CD14-positive monocyte (primary cell): ENCODE data around the gene TAF6. TPM values are rescaled to one million over a fixed set of nuclear protein-coding genes. Genes with fewer than 3 reads are reported as not detected.

Source experiments
- DNase-seq, 3 donors: peaks; one replicate each; pipeline ENCODE4 v3.0.0-alpha.2; 2011 to 2022
- H2AFZ ChIP-seq: 2 replicates; pipeline ENCODE4 v1.6.0; 2012; ENCODE audit warnings: mild to moderate bottlenecking, low read depth, low read length, inconsistent platforms; ENCODE audit not compliant: insufficient read depth, poor library complexity, severe bottlenecking
- H3K27ac ChIP-seq, 2 donors: 1 replicate in 1 of 2; 2 replicates in 1 of 2; pipeline ENCODE4 v1.5.1; 2012 to 2013; ENCODE audit warnings: low read length in 2 of 2, control low read depth in 1 of 2, inconsistent platforms in 1 of 2, low read depth in 1 of 2, mild to moderate bottlenecking in 1 of 2
- H3K27me3 ChIP-seq, 2 donors: one replicate each; pipeline versions ENCODE4 v1.6.0 to v1.6.1; 2011 to 2013; ENCODE audit warnings: low read length in 2 of 2; ENCODE audit not compliant: control insufficient read depth in 2 of 2, insufficient read depth in 2 of 2
- H3K36me3 ChIP-seq, 2 donors: replicated peaks in 1 of 2; 1 replicate in 1 of 2; 2 replicates in 1 of 2; pipeline versions ENCODE4 v1.5.1 to v1.6.1; 2012 to 2013; ENCODE audit warnings: low read length in 2 of 2, control low read depth in 1 of 2, inconsistent platforms in 1 of 2, mild to moderate bottlenecking in 1 of 2; ENCODE audit not compliant: insufficient read depth in 2 of 2, control insufficient read depth in 1 of 2
- H3K4me1 ChIP-seq, 2 donors: 1 replicate in 1 of 2; 2 replicates in 1 of 2; pipeline versions ENCODE4 v1.5.1 to v1.6.1; 2012 to 2013; ENCODE audit warnings: low read length in 2 of 2, control low read depth in 1 of 2, inconsistent platforms in 1 of 2, mild to moderate bottlenecking in 1 of 2, moderate library complexity in 1 of 2; ENCODE audit not compliant: insufficient read depth in 2 of 2, control insufficient read depth in 1 of 2
- H3K4me2 ChIP-seq: replicated peaks from 2 replicates; pipeline ENCODE3; 2012; ENCODE audit warnings: low read length, moderate library complexity, mild to moderate bottlenecking; ENCODE audit not compliant: poor library complexity, severe bottlenecking; ENCODE audit errors: extremely low read depth
- H3K4me3 ChIP-seq, 3 experiments: fragments of 200-600 bp in 1 of 3; sonication (generic) in 1 of 3; replicated peaks in 1 of 3; 1 replicate in 2 of 3; 2 replicates in 1 of 3; pipeline ENCODE4 v1.5.1; 2011 to 2013; ENCODE audit warnings: low read length in 3 of 3, mild to moderate bottlenecking in 3 of 3, control low read depth in 2 of 3, low read depth in 2 of 3, inconsistent platforms in 1 of 3, moderate library complexity in 1 of 3
- H3K79me2 ChIP-seq: 2 replicates; pipeline ENCODE4 v1.6.0; 2012; ENCODE audit warnings: mild to moderate bottlenecking, control low read depth, inconsistent platforms, low read length, moderate library complexity; ENCODE audit not compliant: insufficient read depth
- H3K9ac ChIP-seq: 2 replicates; pipeline ENCODE4 v1.6.0; 2017; ENCODE audit warnings: low read length, mild to moderate bottlenecking; ENCODE audit not compliant: insufficient read depth, poor library complexity, severe bottlenecking
- H3K9me3 ChIP-seq, 2 donors: replicated peaks in 1 of 2; 1 replicate in 1 of 2; 2 replicates in 1 of 2; pipeline versions ENCODE4 v1.5.1 to v1.6.1; 2012 to 2013; ENCODE audit warnings: low read length in 2 of 2, control low read depth in 1 of 2; ENCODE audit not compliant: control insufficient read depth in 1 of 2, insufficient read depth in 1 of 2
- H4K20me1 ChIP-seq: 2 replicates; pipeline ENCODE4 v1.6.0; 2012; ENCODE audit warnings: mild to moderate bottlenecking, low read length, control low read depth, moderate library complexity; ENCODE audit not compliant: insufficient read depth
- H3K27ac Mint-ChIP-seq, 7 donors: one replicate each; pipeline ENCODE4 v1.8.0; 2020; ENCODE audit warnings: mild to moderate bottlenecking in 7 of 7, mixed read lengths in 7 of 7, moderate library complexity in 6 of 7, inconsistent platforms in 2 of 7
- H3K27me3 Mint-ChIP-seq, 3 donors: one replicate each; pipeline ENCODE4 v1.8.0; 2021 to 2022; ENCODE audit warnings: low read depth in 3 of 3, mild to moderate bottlenecking in 3 of 3, mixed read lengths in 3 of 3, moderate library complexity in 3 of 3, inconsistent platforms in 1 of 3
- H3K36me3 Mint-ChIP-seq, 2 donors: one replicate each; pipeline ENCODE4 v1.8.0; 2020; ENCODE audit warnings: mixed read lengths in 2 of 2, inconsistent platforms in 1 of 2, mild to moderate bottlenecking in 1 of 2
- H3K4me1 Mint-ChIP-seq: one replicate; pipeline ENCODE4 v1.8.0; 2020; ENCODE audit warnings: mild to moderate bottlenecking, mixed read lengths
- H3K4me3 Mint-ChIP-seq, 2 donors: one replicate each; pipeline ENCODE4 v1.8.0; 2020; ENCODE audit warnings: mild to moderate bottlenecking in 2 of 2, mixed read lengths in 2 of 2, moderate library complexity in 1 of 2
- H3K9me3 Mint-ChIP-seq, 7 donors: one replicate each; pipeline ENCODE4 v1.8.0; 2020 to 2022; ENCODE audit warnings: mixed read lengths in 7 of 7, mild to moderate bottlenecking in 6 of 7, moderate library complexity in 6 of 7, inconsistent platforms in 2 of 7
- WGBS: methylation state at CpG from one replicate; pipeline ENCODE4 v1.1.5; 2013; ENCODE audit warnings: missing lambda C conversion rate; ENCODE audit not compliant: insufficient coverage; 5-methylcytosine and 5-hydroxymethylcytosine counted together
- intact Hi-C, 2 donors: fragments of 100-400 bp; cut with micrococcal nuclease; formaldehyde crosslinking; loops; one replicate each; pipeline versions ENCODE4 v1.15.0 to v1.15.1; 2023
- polyA plus RNA-seq, 3 donors: library from polyadenylated mRNA; depleted of rRNA in 1 of 3; unstranded in 2 of 3; stranded (reverse) in 1 of 3; fragments of 300-500 nt in 2 of 3; fragments of >200 nt in 1 of 3; fragmentation: Illumina TruSeq in 2 of 3; gene quantifications; 1 replicate in 2 of 3; 2 replicates in 1 of 3; pipeline ENCODE4 v1.2.3, GENCODE V29; 2012 to 2021
- TF ChIP-seq, protein P1 (sequence below): fragments of 200-600 bp; IDR thresholded peaks from one replicate; pipeline ENCODE4 v1.8.0; 2022; ENCODE audit warnings: antibody characterized with exemption, mild to moderate bottlenecking

TAF6 gene
- polyA plus RNA-seq, 3 donors: 9.6 to 28.9 (median 11.0) TPM

DNA sequence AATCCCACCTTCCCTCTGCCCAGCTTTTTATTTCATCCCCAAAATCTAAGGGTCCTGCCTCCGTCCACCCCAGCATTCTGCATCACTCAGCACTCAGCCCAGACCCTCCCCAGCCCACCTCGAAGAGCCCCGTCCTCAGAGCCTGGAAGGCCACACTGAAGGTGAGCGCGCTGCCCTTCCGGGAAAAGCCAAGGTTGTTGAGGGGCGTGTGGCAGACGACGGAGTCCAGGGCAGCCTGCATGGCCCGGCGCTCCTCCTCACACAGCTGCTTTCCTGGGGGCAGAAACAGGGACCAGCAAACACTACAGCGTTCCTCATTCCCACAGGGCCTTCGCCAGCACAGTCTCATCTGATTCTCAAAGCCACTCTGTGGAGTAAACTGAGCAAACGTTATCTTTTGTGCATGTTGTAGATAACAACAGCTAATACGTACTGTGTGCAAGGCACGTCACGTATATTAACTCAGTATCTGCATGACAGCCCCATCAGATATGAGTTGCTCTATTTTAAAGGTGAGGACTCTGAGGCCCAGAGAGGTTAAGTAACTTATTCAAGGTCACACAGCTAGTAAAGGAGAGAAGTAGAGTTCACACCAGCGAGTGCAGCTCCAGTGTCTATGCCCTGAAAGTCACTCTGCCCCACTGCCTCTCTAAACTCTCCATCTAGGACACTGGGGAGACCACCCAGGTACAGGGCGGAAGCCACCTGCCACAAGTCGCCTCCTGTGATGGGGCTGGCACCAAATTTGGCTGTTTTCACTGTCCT lies 36.6 kb upstream of the TAF6 start:
- H3K4me3 ChIP-seq: peak overlapping the region in 1 of 3 experiments; percentile 95
- no peak overlapping the region for H3K4me3 Mint-ChIP-seq
- no peak for DNase-seq
- H2AFZ ChIP-seq: no peak overlapping the region
- H3K79me2 ChIP-seq: peaks cover 73% of the 10 kb centered on the region
- H3K27ac Mint-ChIP-seq: peak overlapping the region in 2 of 7 donors; percentile 35 to 90
- peaks cover 36 to 38% of the 10 kb centered on the region in 2 donors for H3K36me3 ChIP-seq
- H4K20me1 ChIP-seq: peaks cover 55% of the 10 kb centered on the region
- H3K9me3 ChIP-seq: no peaks in the 10 kb centered on the region
- H3K27me3 Mint-ChIP-seq: peaks cover 0 to 4% (median 1%) of the 10 kb centered on the region in 3 donors
- peaks cover 65% of the 10 kb centered on the region for H3K4me1 Mint-ChIP-seq
- no peaks in the 10 kb centered on the region for H3K27me3 ChIP-seq
- peaks cover 41 to 62% of the 10 kb centered on the region in 2 donors for H3K36me3 Mint-ChIP-seq
- H3K4me1 ChIP-seq: peaks cover 71 to 82% of the 10 kb centered on the region in 2 donors
- no peak overlapping the region for H3K9ac ChIP-seq
- intact Hi-C loops: no loop called here
- peak overlapping the region in 1 of 2 donors; percentile 22 for H3K27ac ChIP-seq
- TF ChIP-seq, protein P1, sequence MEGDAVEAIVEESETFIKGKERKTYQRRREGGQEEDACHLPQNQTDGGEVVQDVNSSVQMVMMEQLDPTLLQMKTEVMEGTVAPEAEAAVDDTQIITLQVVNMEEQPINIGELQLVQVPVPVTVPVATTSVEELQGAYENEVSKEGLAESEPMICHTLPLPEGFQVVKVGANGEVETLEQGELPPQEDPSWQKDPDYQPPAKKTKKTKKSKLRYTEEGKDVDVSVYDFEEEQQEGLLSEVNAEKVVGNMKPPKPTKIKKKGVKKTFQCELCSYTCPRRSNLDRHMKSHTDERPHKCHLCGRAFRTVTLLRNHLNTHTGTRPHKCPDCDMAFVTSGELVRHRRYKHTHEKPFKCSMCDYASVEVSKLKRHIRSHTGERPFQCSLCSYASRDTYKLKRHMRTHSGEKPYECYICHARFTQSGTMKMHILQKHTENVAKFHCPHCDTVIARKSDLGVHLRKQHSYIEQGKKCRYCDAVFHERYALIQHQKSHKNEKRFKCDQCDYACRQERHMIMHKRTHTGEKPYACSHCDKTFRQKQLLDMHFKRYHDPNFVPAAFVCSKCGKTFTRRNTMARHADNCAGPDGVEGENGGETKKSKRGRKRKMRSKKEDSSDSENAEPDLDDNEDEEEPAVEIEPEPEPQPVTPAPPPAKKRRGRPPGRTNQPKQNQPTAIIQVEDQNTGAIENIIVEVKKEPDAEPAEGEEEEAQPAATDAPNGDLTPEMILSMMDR: no peak
- H3K4me2 ChIP-seq: peak overlapping the region; percentile 94
- no peaks in the 10 kb centered on the region for H3K9me3 Mint-ChIP-seq
- 98% methylated on average over 19 of the region's 20 CpGs for WGBS

DNA sequence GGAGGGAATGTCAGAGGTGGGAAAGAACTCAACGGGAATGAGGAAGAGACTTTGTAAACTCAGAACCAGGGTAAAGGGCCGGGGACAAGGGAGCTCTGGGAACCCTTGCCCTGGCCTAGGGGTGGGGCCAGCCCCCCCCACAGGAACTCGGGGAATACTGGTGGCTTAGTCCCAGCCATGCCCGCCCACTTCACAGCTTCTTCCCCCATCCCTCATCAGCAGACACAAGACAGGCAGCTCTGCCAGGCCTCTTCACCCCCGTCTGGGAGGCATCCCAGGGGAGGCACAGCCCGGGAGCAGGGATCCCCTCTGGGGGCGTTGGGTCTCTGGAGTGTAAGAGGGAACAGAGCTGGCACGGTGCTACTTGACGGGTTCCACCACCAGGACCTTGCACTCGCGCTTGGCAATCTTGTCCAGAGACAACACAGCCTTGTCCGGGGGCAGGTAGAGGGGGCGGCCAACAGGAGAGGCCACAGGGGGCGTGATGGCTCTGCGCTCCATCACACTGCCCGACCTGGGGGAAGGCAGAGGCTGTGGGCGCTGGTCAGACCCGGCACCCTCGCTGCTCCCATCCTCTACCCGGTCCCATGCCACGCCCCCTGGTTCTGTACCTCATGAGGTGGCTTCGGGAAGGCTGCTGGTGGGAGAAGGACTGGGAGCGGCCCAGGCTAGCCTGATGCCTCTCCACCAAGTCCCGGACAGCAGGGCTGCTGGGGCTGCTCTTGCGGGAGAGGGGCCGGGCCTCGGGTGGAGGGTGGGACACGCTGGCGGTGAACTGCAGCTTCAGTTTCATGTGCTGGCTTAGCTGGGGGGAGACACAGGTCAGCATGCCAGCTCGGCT lies 35.7 kb upstream of the TAF6 start:
- H3K36me3 ChIP-seq: peaks cover 36 to 38% of the 10 kb centered on the region in 2 donors
- H3K4me1 ChIP-seq: peaks cover 79 to 90% of the 10 kb centered on the region in 2 donors
- no peak for DNase-seq
- no peak overlapping the region for H3K4me2 ChIP-seq
- Mint-ChIP-seq H3K36me3 (peaks cover 47 to 69% of the 10 kb centered on the region in 2 donors), H3K4me1 (peaks cover 73% of the 10 kb centered on the region), H3K27me3 (peaks cover 0 to 1% (median 0%) of the 10 kb centered on the region in 3 donors), H3K4me3 (no peak overlapping the region), H3K27ac (peak overlapping the region in 4 of 7 donors; percentile 46 to 87 (median 78)), H3K9me3 (no peaks in the 10 kb centered on the region)
- H2AFZ ChIP-seq: no peak overlapping the region
- H3K27ac ChIP-seq: peak overlapping the region; percentile 30 to 51
- no peak overlapping the region for H3K9ac ChIP-seq
- intact Hi-C loops: no loop called here
- TF ChIP-seq, protein P1: no peak
- peaks cover 55% of the 10 kb centered on the region for H4K20me1 ChIP-seq
- no peaks in the 10 kb centered on the region for H3K9me3 ChIP-seq
- WGBS: 92% methylated on average over 27 of the region's 30 CpGs
- no peaks in the 10 kb centered on the region for H3K27me3 ChIP-seq
- peaks cover 82% of the 10 kb centered on the region for H3K79me2 ChIP-seq
- H3K4me3 ChIP-seq: no peak overlapping the region
